Measurements from ENCODE around the gene TRPM8. TPM values are rescaled to one million over a fixed set of nuclear protein-coding genes. Genes with fewer than 3 reads are reported as not detected.

Gene TRPM8
- total RNA-seq, 3 donors from 2014 or later (not counting 1 experiment from before 2014, with no cell fraction given) = not detected

- Mint-ChIP-seq H3K27ac (peak overlapping the region in 1 of 2 donors; percentile 27), H3K27me3 (ENCODE audit: low read depth in 2 of 2) (no peaks in the 10 kb centered on the region), H3K36me3 (no peaks in the 10 kb centered on the region), H3K4me1 (peaks cover 47 to 69% of the 10 kb centered on the region in 2 donors), H3K9me3 (peaks cover 5 to 8% of the 10 kb centered on the region in 2 donors), H3K4me3 (no peak overlapping the region)
- intact Hi-C loops (cut with micrococcal nuclease) = no loop called here
- Histone ChIP-seq H3K27me3 (ENCODE audit: control insufficient read depth, insufficient read depth, low read length) (no peaks in the 10 kb centered on the region), H3K9me3 (ENCODE audit: control insufficient read depth, insufficient read depth, low read length) (peaks cover 5% of the 10 kb centered on the region), H3K4me1 (ENCODE audit: control insufficient read depth, insufficient read depth, low read length) (peaks cover 53% of the 10 kb centered on the region), H3K27ac (ENCODE audit: low read length) (no peak overlapping the region), H3K4me3 (ENCODE audit: low read length) (no peak overlapping the region), H3K36me3 (ENCODE audit: control insufficient read depth, insufficient read depth, low read length) (no peaks in the 10 kb centered on the region)
- WGBS (ENCODE audit: insufficient coverage) = 94% methylated on average over 29 of the region's 29 CpGs
- TF ChIP-seq, protein P1, sequence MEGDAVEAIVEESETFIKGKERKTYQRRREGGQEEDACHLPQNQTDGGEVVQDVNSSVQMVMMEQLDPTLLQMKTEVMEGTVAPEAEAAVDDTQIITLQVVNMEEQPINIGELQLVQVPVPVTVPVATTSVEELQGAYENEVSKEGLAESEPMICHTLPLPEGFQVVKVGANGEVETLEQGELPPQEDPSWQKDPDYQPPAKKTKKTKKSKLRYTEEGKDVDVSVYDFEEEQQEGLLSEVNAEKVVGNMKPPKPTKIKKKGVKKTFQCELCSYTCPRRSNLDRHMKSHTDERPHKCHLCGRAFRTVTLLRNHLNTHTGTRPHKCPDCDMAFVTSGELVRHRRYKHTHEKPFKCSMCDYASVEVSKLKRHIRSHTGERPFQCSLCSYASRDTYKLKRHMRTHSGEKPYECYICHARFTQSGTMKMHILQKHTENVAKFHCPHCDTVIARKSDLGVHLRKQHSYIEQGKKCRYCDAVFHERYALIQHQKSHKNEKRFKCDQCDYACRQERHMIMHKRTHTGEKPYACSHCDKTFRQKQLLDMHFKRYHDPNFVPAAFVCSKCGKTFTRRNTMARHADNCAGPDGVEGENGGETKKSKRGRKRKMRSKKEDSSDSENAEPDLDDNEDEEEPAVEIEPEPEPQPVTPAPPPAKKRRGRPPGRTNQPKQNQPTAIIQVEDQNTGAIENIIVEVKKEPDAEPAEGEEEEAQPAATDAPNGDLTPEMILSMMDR (IDR thresholded peaks at IDR 0.05) = no peak
- DNase-seq (no peak), ATAC-seq (no peak)
These were observed 107.1 kb downstream of the TRPM8 start for GRCh38 chr2:234024304-234024703.

DNA sequence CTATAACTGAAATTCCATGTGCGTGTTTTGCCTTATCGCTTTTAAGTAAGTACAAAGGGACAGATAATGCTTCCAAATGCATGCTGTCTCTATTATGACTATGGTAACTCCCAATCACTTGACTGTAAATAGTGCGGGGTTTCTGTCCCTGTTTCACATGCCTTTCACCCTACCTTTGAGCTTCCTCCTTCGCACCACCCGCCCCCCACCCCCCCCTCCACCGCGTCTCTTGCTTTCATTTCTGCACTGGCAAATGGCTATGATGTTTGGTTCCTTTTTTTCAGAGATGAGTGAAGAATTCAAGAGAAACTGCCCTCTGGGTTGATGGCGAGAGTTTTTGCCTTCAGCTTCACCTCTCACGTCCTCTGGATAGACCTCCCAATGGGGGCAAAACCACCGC lies 108.3 kb downstream of the TRPM8 start:
- DNase-seq = peak in 1 of 2 donors; percentile 67
- H3K27me3 Mint-ChIP-seq (ENCODE audit: low read depth in 2 of 2) = no peaks in the 10 kb centered on the region
- intact Hi-C loops (cut with micrococcal nuclease) = no loop called here
- TF ChIP-seq, protein P1 (IDR thresholded peaks at IDR 0.05) = no peak
- H3K27ac Mint-ChIP-seq = peak overlapping the region; percentile 85 to 91
- peak overlapping the region; percentile 88 for H3K4me3 Mint-ChIP-seq
- peak; percentile 67 to 84 (median 72) for ATAC-seq
- peaks cover 5% of the 10 kb centered on the region for H3K9me3 ChIP-seq (ENCODE audit: control insufficient read depth, insufficient read depth, low read length)
- H3K27me3 ChIP-seq (ENCODE audit: control insufficient read depth, insufficient read depth, low read length) = no peaks in the 10 kb centered on the region
- WGBS (ENCODE audit: insufficient coverage) = 18% methylated on average over 6 of the region's 10 CpGs
- no peaks in the 10 kb centered on the region for H3K36me3 ChIP-seq (ENCODE audit: control insufficient read depth, insufficient read depth, low read length)
- peak overlapping the region; percentile 88 for H3K27ac ChIP-seq (ENCODE audit: low read length)
- H3K36me3 Mint-ChIP-seq = no peaks in the 10 kb centered on the region
- peak overlapping the region; percentile 8 for H3K4me3 ChIP-seq (ENCODE audit: low read length)
- peaks cover 52 to 72% of the 10 kb centered on the region in 2 donors for H3K4me1 Mint-ChIP-seq
- H3K9me3 Mint-ChIP-seq = peaks cover 5 to 8% of the 10 kb centered on the region in 2 donors
- peaks cover 53% of the 10 kb centered on the region for H3K4me1 ChIP-seq (ENCODE audit: control insufficient read depth, insufficient read depth, low read length)

- H3K27ac ChIP-seq (ENCODE audit: low read length) = peak overlapping the region; percentile 88
- WGBS (ENCODE audit: insufficient coverage) = 37% methylated on average over 5 of the region's 5 CpGs
- H3K4me1 Mint-ChIP-seq = peaks cover 57 to 77% of the 10 kb centered on the region in 2 donors
- peak overlapping the region; percentile 88 for H3K4me3 Mint-ChIP-seq
- peak overlapping the region; percentile 8 for H3K4me3 ChIP-seq (ENCODE audit: low read length)
- ATAC-seq (peak in 2 of 3 donors; percentile 15 to 30), DNase-seq (no peak)
- H3K36me3 ChIP-seq (ENCODE audit: control insufficient read depth, insufficient read depth, low read length) = no peaks in the 10 kb centered on the region
- peaks cover 5 to 8% of the 10 kb centered on the region in 2 donors for H3K9me3 Mint-ChIP-seq
- H3K36me3 Mint-ChIP-seq = no peaks in the 10 kb centered on the region
- H3K27me3 ChIP-seq (ENCODE audit: control insufficient read depth, insufficient read depth, low read length) = no peaks in the 10 kb centered on the region
- peaks cover 5% of the 10 kb centered on the region for H3K9me3 ChIP-seq (ENCODE audit: control insufficient read depth, insufficient read depth, low read length)
- peak overlapping the region; percentile 85 to 91 for H3K27ac Mint-ChIP-seq
- no peaks in the 10 kb centered on the region for H3K27me3 Mint-ChIP-seq (ENCODE audit: low read depth in 2 of 2)
- H3K4me1 ChIP-seq (ENCODE audit: control insufficient read depth, insufficient read depth, low read length) = peaks cover 57% of the 10 kb centered on the region
- intact Hi-C loops (cut with micrococcal nuclease) = no loop called here
- TF ChIP-seq, protein P1 (IDR thresholded peaks at IDR 0.05) = no peak
These were observed 108.8 kb downstream of the TRPM8 start for GRCh38 chr2:234025891-234026401.

Measured in natural killer cell (primary cell).